DOHH2 (cell line): ENCODE results near the gene TBC1D22A.
"Not testable (repeated sequence)": the region's sequence is repeated elsewhere in the genome, so short reads cannot be mapped to it uniquely, and the experiment has no call there.

Source experiments
- H3F3A ChIP-seq: fragments of 200-600 bp; sonication (generic), shearing (Covaris generic); 2 replicates; pipeline ENCODE4 v1.6.0; 2016; ENCODE audit warnings: antibody characterized with exemption, mild to moderate bottlenecking; ENCODE audit not compliant: control insufficient read depth, insufficient read depth
- H3K27ac ChIP-seq: fragments of 200-600 bp; sonication (generic); 2 replicates; pipeline ENCODE4 v1.5.1; 2014; ENCODE audit warnings: low read depth, mild to moderate bottlenecking, low read length, moderate library complexity
- H3K27me3 ChIP-seq: fragments of 200-600 bp; sonication (generic); 2 replicates; pipeline ENCODE4 v1.6.1; 2014; ENCODE audit warnings: mild to moderate bottlenecking, low read length, mixed read lengths; ENCODE audit not compliant: control insufficient read depth
- H3K36me3 ChIP-seq: fragments of 200-600 bp; sonication (generic); 2 replicates; pipeline ENCODE4 v1.6.1; 2014; ENCODE audit warnings: mild to moderate bottlenecking, low read length, moderate library complexity, mixed read lengths; ENCODE audit not compliant: control insufficient read depth
- H3K4me1 ChIP-seq: fragments of 200-600 bp; sonication (generic); 2 replicates; pipeline ENCODE4 v1.6.1; 2014; ENCODE audit warnings: mild to moderate bottlenecking, low read length, mixed read lengths; ENCODE audit not compliant: control insufficient read depth
- H3K4me2 ChIP-seq: fragments of 200-600 bp; sonication (generic); 2 replicates; pipeline ENCODE4 v1.6.0; 2014; ENCODE audit warnings: mild to moderate bottlenecking, low read length, moderate library complexity
- H3K4me3 ChIP-seq: fragments of 200-600 bp; sonication (generic); 2 replicates; pipeline ENCODE4 v1.5.1; 2014; ENCODE audit warnings: mild to moderate bottlenecking, low read length, mixed read lengths
- H3K79me2 ChIP-seq: fragments of 200-600 bp; sonication (generic); 2 replicates; pipeline ENCODE4 v1.6.1; 2014; ENCODE audit warnings: mild to moderate bottlenecking, low read length, mixed read lengths; ENCODE audit not compliant: control insufficient read depth
- H3K9me2 ChIP-seq: fragments of 200-600 bp; sonication (generic); replicated peaks from 2 replicates; pipeline ENCODE4 v1.6.1; 2014; ENCODE audit warnings: mild to moderate bottlenecking, low read length, mixed read lengths; ENCODE audit not compliant: control insufficient read depth
- H3K9me3 ChIP-seq: fragments of 200-600 bp; sonication (generic); 2 replicates; pipeline ENCODE4 v1.6.1; 2014; ENCODE audit warnings: antibody characterized with exemption, low read length, mixed read lengths; ENCODE audit not compliant: control insufficient read depth, insufficient read depth
- H4K20me1 ChIP-seq: fragments of 200-600 bp; sonication (generic); 2 replicates; pipeline ENCODE4 v1.6.0; 2014; ENCODE audit warnings: low read depth, mild to moderate bottlenecking, antibody characterized with exemption, low read length, moderate library complexity; ENCODE audit not compliant: control insufficient read depth, insufficient read depth
- CTCF ChIP-seq: fragments of 200-600 bp; sonication (generic); IDR thresholded peaks from one replicate; pipeline ENCODE4 v1.5.1; 2014; ENCODE audit warnings: antibody characterized with exemption, mild to moderate bottlenecking, low read depth, low read length; ENCODE audit not compliant: poor library complexity, severe bottlenecking
- EZH2phosphoT487 ChIP-seq: fragments of 200-600 bp; sonication (generic); IDR thresholded peaks from 2 replicates; pipeline ENCODE4 v1.6.1; 2017; ENCODE audit warnings: borderline replicate concordance, mild to moderate bottlenecking, antibody characterized with exemption, low read length, moderate library complexity, mixed read lengths

The TBC1D22A gene

GRCh38 chr22:47169801-47170140 is 407.3 kb downstream of the TBC1D22A start:
- no peak overlapping the region for H3K4me2 ChIP-seq
- H3K79me2 ChIP-seq, result no peaks in the 10 kb centered on the region
- peaks cover 5% of the 10 kb centered on the region; the same call in 1 of the 2 replicates for H3K36me3 ChIP-seq
- no peaks in the 10 kb centered on the region for H3K9me3 ChIP-seq
- H3K9me2 ChIP-seq, result no peaks in the 10 kb centered on the region
- H3K4me1 ChIP-seq, result no peaks in the 10 kb centered on the region
- no peaks in the 10 kb centered on the region for H3F3A ChIP-seq
- no peak overlapping the region for H3K27ac ChIP-seq
- no peaks in the 10 kb centered on the region for H4K20me1 ChIP-seq
- no peak overlapping the region for H3K4me3 ChIP-seq
- H3K27me3 ChIP-seq, result no peaks in the 10 kb centered on the region
- no peak for TF ChIP-seq CTCF
- no peak for TF ChIP-seq EZH2phosphoT487

GRCh38 chr22:47170511-47171440 is 408.3 kb downstream of the TBC1D22A start:
- not testable (repeated sequence) for H3K4me2 ChIP-seq, H3K79me2 ChIP-seq, H3F3A ChIP-seq, H3K4me3 ChIP-seq, H3K27me3 ChIP-seq, H3K36me3 ChIP-seq, H4K20me1 ChIP-seq, H3K4me1 ChIP-seq, H3K9me2 ChIP-seq, H3K9me3 ChIP-seq, H3K27ac ChIP-seq

GRCh38 chr22:47171441-47172221 is 409.2 kb downstream of the TBC1D22A start:
- TF ChIP-seq CTCF (no peak), EZH2phosphoT487 (no peak)
- Histone ChIP-seq H3K27ac (no peak overlapping the region), H3K27me3 (no peaks in the 10 kb centered on the region), H3K4me2 (no peak overlapping the region), H3K4me3 (no peak overlapping the region), H3F3A (no peaks in the 10 kb centered on the region), H3K4me1 (no peaks in the 10 kb centered on the region), H4K20me1 (no peaks in the 10 kb centered on the region), H3K36me3 (peaks cover 8% of the 10 kb centered on the region; the same call in 1 of the 2 replicates), H3K9me2 (no peaks in the 10 kb centered on the region), H3K79me2 (no peaks in the 10 kb centered on the region), H3K9me3 (no peaks in the 10 kb centered on the region)
